NCI-H460 (cell line): ENCODE data around the gene ADAM33. TPM values are rescaled to one million over a fixed set of nuclear protein-coding genes. Genes with fewer than 3 reads are reported as not detected.

Source experiments
- DNase-seq: peaks from one replicate; pipeline ENCODE4 v3.0.0-alpha.2; 2016; ENCODE audit warnings: low read depth; ENCODE audit errors: extremely low read depth
- total RNA-seq: library from RNA; depleted of rRNA; stranded (reverse); fragments of >200 nt; shearing (Covaris generic); gene quantifications from 2 replicates; pipeline ENCODE4 v1.2.3, GENCODE V29; 2014

ADAM33 gene
- total RNA-seq, 1 experiment from 2014 or later, result 0.10 TPM

DNA sequence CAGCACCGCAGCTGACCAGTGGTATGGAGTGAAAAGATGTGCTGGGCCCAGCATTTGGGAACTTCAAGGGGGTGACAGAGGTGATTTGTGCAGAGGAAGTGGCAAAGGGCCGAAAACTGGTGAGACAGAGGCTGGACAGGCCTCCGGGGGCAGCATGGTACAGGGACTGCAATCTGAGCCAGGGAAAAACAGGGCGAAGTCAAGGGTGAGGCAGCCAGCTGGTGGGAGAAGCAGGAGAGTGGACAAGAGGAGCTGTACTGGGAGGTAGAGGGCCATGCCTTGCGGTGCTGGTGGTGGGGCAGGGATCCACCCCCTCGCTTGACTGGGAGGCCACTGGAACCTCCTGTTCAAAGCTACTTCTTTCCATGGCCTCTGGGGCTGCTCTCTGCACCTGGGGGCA is 11.3 kb downstream of the ADAM33 start:
- no peak for DNase-seq

DNA sequence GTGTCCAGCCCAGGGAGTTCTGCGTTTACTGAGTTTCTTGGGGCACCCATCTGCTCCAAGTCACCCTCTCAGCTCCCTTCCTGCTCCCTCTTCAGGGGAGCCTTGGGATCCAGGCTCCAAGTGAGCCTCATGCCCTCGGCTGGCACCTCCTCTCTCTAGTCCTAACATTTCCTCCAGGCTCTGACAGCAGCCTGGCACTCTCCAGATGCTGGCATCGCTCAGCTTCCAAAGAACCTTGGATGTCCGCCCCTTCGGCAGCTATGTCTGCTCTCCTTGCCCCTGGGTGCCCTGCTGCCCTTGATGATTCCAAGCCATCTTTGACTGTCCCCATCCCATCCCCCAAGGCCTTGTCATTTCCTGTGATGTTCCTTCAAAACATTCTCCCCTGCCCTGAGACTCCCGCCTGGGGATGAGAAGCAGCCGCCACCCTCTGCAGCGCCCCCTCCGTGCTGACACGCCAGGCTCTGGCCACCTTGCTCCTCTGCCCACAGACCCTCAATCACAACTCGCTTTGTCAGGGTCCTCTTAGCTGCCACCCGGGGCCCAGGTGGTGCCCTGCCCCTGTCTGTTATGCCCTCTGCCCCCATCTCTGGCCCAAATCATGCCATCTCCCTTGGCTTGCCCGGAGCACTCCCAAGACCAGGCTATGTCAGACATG is 12.0 kb downstream of the ADAM33 start:
- DNase-seq, result no peak

DNA sequence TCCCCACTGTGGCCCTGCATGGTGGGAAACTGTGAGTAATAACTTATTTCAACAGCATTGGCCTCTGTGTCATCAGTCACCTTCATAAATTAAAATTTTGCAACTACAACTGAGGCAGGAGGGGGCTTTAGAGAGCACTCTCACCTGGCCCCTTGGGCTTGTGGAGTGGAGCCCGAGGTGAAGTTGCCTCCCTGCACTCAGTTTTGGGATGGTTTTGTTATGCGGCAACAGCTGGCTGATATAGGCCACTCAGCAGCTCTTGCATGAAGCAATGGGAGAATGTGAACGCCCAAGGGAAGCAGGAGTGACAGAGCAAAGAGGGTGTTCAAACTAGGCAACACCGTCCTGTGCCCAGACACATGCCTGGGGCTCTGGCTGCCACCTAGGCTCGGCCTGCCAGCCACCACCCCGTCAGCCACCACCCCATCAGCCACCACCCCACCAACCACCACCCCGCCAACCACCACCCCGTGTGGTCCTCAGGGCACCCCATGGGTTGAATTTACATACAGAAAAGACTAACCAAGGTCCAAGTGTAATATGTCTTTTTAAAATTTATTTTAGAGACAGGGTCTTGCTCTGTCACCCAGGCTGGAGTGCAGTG is 14.3 kb downstream of the ADAM33 start:
- DNase-seq, result no peak

DNA sequence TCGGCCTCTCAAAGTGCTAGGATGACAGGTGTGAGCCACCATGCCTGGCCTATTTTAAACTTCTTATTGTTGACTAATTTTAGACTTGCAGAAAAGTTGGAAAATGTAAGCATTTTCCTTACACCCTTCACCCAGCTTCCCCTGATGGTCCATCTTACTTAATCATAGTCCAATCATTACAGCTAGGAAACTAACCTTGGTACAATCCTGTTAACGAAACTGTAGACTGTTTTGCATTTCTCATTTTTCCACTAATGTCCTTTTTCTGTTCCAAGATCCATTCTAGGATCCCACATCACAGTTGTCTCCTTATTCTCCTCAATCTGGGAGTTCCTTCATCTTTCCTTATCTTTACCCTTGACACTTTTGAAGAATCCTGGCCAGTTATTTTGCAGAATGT is 18.0 kb downstream of the ADAM33 start:
- no peak for DNase-seq

DNA sequence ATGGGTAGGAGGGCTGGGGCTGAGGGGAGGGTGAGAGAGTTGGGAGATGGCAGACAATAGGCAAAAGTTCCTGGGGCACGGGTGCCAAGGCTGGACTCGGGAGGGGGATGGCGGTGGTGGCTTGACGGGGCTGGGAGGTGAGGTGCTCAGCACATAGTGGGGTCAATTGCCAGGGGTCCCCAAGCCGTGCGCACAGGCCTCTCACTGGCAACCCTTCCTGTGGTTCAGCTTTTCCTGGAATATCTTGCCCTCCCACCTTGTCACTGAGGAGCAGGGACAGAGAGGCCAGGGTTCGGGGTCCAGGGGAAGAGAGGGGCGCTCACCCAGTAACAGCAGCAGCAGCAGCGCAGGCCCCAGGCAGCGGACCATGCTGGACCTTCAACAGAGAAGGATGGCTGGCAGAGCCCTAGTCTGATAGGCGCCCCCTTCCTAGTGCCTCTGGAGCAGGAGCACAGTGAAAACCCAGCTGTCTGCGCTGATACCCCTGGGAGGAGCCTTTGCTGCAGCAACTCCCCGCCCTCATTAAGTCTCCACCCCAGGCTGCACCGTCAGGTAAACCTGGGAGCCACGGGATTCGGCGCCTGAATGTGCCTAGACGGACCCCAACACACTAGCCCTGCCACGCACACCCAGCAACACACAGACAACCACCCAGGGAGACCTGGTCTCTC is 18.6 kb downstream of the ADAM33 start, which contains the start of gene GFRA4:
Gene GFRA4 (minus strand): TSS at position 369 of the 671 bp plus-strand sequence. CDS start 0 bp downstream, at position 369.
- DNase-seq, result no peak

DNA sequence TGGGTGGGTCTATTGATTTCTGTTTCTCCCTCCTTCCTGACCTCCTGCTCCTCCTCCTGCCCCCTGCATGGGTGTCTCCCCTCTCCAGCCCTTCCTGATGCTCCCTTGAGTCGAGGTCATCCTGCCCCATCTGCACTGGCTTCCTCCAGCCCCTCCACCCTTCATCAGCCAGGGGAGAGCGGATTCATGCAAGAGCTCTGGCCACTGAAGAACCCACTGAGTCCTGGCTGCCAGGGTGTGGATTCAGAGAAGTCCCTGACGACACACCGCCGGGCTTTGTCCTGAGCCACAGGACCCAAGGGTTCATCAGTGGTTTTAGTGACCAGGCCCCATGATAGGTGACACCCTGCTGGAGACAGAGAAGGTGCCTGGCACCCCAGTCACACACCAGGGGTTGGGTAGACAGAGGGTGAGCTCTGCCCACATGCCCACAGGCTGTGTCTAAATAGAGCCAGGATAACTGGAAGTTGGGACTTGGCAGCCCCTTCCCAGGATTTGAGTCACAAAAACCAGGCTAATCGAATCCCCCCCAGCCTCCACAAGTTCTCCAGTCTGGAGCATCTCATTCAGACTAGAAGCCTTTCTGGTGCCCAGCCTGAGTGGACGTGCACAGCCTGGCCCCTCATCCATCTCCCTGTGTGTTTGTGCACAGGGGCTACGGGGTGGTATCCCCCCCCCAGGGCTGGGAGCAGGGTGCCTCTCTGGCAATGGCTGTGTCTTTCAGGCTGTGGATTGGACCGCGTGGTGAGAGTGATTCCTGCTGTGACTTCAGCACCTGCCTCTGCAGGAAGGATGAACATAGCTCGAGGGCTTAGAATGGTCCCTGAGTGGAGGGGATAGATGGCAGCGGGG is 19.8 kb downstream of the ADAM33 start:
- no peak for DNase-seq

DNA sequence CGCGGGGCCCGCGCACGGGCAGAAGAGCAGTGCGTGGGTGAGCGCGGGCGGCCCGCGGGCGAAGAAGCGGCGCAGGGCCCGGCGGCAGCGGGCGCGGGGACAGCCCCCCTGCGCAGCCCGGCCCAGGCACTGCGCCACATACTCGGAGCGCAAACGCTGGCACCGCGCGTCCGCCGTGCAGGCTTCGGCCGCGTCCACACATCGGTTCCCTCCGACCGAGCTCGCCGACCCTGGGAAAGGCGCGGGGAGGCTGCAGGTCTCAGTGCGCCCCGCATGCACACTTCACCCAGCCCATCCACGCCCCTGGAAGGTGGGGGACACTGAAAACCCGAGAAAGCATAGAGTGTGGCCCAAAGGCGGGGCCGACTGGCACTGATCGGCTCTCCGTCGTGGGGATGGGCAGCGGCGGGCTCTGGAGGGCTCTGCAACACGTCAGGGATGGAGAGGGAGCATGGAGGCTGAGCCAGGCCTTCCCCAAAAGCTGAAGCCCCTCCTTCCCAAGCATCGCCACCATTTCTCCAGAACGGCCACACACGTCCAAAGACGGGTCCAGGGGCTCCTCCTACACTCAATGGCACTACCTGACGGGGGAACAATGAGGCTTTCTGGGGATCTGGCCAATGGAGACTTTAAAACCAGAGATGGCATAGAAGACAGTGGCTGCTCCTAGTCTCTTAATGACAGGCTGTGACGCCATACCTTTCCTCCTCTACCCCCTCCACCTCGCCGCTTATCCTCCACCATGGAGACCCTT is 20.6 kb downstream of the ADAM33 start:
- no peak for DNase-seq

DNA sequence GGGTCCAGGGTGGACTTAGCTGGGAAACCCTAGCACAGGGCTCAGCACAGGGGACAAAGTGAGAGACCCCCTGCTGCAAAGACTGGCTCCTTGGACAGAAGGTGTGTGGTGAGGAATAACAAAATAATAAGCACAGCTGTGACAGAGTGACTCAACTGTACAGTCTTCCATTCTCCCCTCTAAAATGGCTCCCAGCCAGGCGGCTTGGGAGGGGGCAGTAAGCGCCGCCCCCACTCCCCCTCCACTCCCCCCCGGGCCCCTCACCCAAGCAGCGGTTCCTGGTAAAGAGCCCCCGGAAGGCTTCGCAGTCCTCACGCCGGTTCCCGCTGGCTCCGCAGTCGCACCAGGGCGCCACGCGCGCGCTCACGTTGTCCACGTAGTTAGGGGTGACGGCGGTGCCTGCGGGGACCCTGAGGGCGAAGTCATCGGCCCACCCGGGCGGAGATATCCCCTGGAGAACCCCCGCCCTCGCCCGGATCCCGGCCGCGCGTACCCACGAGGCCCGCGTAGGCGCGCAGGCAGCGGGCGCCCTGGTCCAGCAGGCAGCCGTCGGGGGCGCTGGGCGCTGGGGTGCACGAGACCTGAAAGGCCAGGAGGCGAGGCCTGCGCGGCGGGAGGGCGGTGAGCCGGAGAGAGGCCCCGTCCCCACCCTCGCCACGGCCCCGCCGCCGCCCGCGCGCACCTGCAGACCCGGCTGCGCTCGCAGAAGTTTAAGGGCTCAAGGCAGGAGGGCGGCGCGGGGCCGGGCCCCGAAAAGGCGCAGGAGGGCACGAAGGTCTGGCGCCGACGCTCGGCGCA is 21.3 kb downstream of the ADAM33 start:
- no peak for DNase-seq

DNA sequence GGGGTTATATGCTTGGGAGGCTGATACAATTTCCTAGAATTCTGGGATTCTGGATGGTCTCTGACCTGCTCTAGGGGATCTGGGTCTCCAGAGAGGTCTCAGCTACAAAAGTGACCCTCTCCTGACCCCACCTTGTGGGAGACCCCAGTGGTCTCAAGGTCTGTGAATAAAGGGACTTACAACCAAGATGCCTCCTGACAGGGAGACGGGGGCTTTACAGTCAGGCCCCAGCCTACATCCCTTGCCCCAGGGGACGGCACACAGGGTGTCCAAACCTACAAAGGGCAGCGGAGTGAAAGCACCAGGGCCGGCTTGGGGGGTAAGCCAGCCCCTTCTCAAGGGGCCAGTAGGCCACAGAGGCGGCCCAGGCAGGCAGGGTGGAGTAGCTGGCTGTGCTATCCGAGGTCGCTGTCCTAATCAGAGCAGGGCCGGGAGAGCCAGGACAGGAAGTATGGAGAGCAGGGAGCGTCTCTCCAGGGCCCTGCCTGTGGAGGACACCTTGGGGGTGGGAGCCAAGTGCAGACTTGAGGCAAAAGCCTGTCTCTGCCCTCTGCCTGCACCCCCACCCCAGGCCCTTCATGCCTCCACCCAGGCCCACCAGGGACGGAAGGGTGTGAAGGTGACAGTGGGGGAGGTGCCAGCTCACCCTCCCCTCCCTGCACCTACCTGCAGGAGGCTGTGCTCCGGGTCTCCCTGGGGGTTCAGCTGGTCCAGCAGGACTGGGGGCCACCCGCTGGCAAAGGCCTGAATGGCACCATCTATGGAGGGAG is 22.1 kb downstream of the ADAM33 start:
- no peak for DNase-seq

DNA sequence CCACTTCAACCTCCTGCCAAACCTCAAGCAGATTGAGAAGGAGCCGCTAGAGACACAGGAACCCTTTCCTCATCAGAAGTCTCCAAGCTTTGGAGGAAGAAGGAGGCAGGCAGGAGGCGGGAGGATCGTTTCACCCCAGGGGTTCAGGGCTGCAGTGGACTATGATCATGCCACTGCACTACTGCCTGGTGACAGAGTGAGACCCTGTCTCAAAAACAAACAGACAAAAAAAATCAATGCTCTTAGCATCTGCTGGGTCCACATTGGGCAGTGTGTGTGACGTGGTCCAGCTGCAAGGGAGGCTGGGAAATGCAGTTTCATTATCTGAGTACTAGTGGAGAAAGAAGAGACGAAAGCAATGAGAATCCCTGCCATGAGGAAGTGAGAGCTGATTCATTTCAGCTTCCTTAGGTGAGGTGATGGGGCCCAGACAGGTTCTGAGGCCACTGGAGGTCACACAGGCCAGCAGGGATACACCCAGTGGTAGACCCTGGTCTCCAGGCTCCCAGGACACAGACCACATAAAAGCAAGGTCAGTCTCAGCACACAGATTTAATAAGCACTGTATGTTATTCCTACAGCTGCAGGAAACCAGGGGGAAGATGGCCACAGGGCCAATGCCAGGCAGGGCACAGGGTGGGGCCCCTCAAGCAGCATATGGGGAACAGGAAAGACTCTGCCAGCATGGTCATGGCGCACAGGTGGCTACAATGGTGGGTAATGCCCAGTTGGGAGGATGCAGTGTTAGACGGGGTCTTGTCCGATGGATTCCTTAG is 22.9 kb downstream of the ADAM33 start:
- DNase-seq, result no peak

DNA sequence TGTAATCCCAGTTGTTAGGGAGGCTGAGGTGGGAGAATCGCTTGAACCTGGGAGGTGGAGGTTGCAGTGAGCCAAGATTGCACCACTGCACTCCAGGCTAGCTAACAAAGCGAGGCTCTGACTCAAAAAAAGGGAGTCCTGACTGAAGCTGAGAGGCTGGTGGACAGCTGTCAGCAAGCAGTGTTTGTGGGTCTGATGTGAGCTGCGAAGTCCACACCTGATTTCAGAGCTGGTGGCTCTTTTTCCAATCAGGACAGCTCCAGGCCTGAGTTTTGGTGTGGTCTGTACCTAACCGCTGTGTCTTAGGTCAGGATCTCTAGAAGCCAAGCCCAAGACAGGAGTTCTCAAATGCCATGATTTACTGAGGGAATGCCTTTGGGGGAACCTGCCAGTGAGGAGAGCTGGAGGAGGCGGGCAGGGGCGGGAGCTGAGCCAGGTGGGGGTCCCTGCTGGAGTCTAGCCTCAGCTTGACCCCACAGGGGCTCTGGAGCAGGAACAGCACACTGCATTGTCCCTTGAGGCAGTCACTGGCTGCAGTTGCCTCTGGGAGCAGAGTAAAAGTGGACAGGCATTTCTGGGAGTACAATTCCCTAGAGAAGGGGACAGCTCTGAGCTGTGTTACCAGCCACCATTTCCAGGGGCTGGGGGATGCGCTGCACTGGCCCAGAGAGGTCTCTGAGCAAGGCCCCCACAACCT is 23.6 kb downstream of the ADAM33 start:
- DNase-seq, result no peak

DNA sequence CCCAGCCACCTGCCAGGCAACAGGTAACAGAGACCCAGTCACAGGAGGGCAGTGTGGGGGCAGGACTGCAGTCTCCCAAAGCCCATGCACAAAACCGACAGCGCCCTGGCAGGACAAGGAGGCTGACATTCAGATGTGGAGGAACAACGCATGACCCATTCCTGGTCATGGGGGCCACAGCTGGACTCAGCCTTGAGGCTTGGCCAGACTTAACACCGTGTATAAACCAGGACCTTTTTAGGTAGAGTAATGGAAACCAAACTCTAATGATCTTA is 26.7 kb downstream of the ADAM33 start:
- no peak for DNase-seq

DNA sequence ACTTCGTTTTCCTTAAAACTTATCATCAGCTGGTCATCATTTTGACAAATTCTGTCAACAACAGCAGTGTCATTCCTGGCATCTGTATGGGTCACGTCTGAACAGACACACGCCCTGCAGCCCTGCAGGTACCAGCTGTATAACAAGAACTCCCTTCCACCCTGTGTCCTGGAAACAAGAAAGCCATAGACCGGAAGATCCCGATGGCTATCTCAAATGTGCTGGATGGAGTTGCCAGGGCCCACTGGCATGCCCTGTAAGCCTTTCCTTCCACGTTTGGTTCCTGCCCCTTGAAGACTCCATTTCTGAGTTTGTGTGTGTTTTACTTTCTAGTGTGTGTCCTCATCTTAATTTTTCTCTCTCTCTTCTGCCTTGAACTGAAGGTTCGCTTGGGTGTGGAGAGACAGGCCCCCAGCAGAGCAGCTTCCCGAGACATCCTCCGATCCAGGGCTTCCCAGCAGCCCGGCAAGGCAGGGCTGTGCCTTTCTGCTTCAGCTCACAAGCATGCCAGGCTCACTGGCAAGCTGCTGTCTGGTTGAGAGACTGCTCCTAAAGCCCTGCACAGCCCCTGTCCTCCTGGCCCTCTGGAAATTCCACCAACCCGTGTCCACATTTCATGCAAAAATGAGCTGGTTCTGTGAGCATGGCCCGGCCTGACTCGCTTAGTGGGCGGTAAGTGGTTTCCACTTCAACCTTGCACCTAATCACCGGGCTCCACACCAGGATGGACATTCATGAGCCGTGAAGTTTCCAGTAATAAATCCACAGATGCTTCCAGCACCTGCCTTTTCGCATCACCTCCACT is 27.3 kb downstream of the ADAM33 start:
- DNase-seq, result no peak

DNA sequence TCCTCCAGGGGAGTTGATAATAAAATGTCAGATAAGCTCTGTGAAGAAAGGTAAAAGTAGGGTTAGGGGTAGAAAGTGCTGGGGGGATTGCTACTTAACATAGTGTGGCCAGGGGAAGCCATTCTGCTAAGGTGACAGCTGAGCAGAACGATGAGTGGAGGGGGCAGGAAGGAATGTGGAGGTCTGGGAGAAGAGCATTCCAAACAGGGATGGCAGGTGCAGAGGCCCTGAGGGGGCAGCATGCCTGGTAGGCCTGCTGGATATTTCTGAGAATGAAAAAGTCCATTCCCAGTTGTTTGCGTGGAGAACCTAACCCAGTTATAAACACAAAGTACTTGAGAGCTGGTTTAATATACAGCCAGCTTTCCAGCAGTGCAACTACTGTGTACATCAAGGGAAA is 27.9 kb downstream of the ADAM33 start:
- DNase-seq, result no peak

DNA sequence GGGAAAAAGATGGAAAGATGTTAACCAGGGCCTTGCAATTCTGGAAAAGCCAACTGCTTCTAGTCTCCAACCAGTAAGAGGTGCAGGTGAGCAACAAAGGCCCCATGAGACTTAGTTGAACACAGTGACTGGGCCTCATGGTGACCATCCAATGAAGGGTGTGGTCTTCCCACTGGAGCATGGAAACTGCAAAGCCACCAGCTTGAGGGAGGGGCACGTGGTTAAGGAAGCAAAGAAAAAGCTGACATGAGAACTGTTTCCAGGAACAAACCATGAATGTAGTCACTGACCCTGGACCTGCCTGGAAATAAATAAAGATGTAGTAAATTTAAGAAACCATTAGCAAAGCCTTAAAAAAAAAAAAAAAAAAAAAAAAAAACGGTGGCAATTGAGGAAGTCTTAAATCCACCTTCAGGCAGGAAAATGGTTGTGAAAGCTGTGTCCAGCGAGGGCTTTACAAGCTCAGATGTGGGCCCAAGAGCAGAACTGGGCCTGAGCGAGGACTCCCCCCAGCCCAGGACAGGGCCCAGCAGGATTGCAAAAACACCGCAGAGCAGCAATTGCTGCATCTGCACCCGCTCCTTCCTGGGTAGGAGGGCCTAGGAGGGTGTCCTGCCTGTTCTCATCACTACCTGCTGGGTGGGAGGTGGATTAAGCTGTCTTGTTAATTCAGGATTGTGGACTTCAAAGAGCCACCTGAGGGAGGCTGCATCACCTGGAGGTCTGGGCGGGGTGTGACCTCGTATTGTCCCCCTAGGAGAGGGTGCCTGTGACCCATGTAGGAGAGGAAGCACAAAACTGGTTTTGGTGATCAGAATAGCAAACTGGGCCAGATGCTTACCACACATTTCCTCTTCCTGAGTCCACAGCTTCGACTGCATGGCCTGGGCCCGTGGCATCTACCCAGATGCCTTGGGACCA is 28.9 kb downstream of the ADAM33 start:
- no peak for DNase-seq

DNA sequence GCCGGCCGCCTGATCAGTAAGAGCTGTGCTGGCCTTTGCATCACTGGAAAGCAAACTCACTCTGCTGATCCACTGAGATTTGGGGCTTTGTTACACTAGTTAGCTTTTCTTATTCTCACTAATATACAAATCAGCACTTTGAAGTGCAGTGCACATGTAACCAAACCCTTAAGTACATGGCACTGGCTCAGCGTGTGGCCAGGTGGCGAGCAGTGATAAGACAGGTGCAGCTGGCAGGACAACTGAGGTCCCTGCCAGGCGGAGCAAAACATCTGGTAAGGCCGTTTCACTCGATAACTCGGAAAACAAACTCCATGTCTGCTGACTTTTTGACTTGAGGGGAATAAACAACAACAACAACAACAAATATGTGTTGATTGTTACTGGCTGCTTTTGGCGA is 29.6 kb downstream of the ADAM33 start:
- DNase-seq, result no peak
